Activated CD8-positive, alpha-beta memory T cell treated with anti-CD3 and anti-CD28 coated beads for 24 hours (primary cell): ENCODE measurements around the gene GALNT16.

Experiments used
- DNase-seq: peaks from one replicate; pipeline ENCODE4 v3.0.0-alpha.2; 2020

GALNT16 gene

GRCh38 chr14:69345402-69345801, 85.4 kb downstream of the GALNT16 start:
- DNase-seq: no peak

GRCh38 chr14:69346710-69347109, 86.8 kb downstream of the GALNT16 start:
- no peak for DNase-seq

DNA sequence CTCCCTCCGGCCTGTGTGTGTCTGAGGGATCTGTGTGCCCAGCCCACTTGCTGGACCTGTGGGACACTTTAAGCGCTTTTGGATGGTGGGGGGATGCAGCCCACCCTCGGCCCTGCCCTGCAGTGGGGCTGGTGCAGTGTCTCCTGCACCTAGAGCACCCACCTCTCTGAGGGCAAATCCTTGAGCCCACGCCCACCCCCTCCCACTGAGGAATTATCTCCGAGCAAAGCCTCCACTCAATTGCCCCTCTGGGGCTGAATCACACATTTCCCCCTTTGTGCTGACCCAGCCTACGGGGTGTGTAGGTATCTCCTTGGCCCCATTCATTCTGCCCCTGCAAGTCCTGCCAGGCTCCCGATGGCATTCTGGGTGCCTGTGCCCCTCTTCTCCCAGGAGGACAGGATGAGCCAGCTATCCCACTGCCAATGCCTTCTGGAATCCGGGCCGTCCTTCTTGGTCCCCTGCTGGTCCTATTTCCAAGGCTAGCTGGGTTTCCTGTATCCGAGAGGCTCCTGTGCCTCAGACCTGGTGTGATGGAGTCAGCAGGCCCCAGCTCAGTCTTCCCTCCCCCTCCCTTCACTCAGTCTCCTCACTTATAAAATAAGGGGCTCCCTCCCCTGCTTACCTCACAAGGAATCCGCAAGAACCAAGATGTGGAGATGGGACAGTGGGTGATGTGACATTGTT, 89.3 kb downstream of the GALNT16 start:
- no peak for DNase-seq

- DNase-seq: no peak
Measured at GRCh38 chr14:69350892-69351291, 90.9 kb downstream of the GALNT16 start.

GRCh38 chr14:69351385-69351784, 91.4 kb downstream of the GALNT16 start:
- DNase-seq: no peak

GRCh38 chr14:69351911-69352310, 92.0 kb downstream of the GALNT16 start:
- DNase-seq: no peak

- DNase-seq: no peak
Measured at GRCh38 chr14:69353168-69353567, 93.2 kb downstream of the GALNT16 start.

DNA sequence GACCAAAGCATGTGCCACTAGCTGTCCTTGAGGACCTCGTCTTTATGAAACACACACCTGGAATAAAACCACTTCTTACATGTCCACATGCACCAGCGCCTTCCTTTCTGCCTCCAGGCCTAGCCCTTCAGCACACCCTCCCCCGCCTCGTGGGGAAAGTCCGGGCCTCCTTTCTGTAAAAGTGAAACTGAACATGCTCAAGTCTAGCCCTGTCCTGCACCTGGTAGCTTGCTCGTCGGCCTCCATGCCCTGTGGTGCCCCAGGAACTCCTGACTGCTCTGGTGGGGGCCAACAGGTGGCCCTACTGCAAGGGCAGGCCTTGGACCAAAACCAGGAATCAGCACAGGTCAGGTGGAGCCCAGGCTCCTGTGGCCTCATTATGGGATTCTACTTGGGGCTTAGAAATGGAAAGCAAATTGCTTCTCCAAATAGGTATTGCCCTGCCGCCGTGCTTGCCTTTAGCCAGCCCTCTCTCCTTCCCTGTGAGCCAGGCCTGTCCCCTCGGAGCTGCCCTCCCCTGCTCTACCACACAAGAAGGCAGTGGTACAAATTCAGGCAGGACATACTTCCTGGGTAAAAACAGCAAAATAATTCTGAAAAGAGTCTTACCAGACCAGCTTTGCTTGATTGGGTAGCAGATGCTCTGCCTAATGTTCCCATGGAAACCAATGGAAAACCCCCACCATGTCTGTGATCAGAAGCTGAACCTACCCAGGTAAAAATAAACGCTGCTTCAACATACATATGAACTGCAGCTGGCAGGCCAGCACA, 94.6 kb downstream of the GALNT16 start:
- DNase-seq: peak; percentile 78

- DNase-seq: no peak
Measured at GRCh38 chr14:69355154-69355597, 95.2 kb downstream of the GALNT16 start.

- DNase-seq: no peak
Measured at GRCh38 chr14:69355607-69356281, 95.8 kb downstream of the GALNT16 start.

- no peak for DNase-seq
Measured at GRCh38 chr14:69356903-69357543, 97.1 kb downstream of the GALNT16 start.

GRCh38 chr14:69357544-69358200, 97.7 kb downstream of the GALNT16 start:
- DNase-seq: no peak

GRCh38 chr14:69358233-69358963, 98.4 kb downstream of the GALNT16 start:
- DNase-seq: no peak

DNA sequence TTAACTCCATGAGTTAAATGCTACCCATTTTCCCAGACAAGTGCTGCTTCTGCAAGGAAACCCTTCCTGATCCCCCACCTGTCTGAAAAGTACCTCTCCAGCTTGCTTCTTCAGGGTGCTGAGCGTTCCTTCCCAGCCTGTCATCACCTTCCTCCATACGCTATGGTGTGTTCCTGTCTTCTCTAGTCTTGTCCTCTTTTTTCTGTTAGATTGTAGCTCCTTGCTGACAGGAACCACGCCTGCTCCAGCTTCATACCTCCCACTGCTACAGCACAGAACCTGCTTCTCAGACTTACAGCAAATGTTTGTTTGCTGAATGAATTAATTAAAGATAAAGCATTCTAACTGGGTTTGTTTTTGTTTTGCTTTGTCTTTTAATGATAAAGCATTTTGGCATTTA, 99.0 kb downstream of the GALNT16 start:
- DNase-seq: no peak

DNA sequence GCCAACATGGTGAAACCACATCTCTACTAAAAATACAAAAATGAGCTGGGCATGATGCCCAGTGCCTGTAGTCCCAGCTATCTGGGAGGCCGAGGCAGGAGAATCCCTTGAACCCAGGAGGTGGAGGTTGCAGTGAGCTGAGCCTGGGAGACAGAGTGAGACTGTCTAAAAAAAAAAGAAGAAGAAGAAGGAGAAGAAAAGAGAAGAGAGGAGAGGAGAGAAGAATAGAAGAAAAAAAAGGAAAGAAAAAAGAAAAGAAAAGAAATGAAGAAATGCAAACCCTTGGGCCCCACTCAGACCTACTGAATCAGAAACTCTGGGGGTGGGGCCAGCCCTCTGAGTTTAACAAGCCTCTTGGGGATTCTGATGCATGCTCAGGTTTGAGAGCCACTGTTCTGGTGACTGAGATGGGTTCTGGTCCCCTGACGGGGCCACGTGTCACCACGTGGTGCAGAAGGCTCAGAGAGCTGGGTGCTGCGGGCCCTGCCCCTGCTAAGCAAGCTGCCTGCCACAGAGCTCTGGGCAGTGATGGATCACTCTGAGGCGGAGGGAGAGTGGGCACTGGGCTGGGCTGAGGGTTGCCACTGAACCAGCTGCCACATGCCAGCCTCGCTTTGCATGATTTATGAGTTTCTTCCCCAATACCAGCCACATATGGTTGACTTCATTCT, 100.6 kb downstream of the GALNT16 start:
- DNase-seq: no peak

- DNase-seq: no peak
Measured at GRCh38 chr14:69363055-69363454, 103.1 kb downstream of the GALNT16 start.

DNA sequence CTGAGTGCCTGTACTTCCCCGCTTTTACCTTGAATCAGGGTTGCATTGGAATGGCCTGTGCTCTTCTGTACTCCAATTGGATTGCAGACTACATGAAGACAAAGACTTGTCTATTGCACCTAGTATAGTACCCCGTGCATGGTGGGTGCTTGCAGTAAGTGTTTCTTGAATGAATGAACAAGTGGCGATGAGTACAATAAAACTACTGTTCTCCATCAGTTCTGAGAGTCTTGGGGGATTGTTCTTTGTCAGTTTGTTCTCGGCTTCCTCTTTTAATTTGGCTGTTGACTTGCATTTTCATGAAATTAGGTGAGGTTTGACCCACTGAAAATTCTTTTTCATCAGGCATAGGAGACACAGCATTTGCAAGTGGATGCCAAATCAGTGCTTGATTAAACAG, 104.0 kb downstream of the GALNT16 start:
- DNase-seq: peak; percentile 15

DNA sequence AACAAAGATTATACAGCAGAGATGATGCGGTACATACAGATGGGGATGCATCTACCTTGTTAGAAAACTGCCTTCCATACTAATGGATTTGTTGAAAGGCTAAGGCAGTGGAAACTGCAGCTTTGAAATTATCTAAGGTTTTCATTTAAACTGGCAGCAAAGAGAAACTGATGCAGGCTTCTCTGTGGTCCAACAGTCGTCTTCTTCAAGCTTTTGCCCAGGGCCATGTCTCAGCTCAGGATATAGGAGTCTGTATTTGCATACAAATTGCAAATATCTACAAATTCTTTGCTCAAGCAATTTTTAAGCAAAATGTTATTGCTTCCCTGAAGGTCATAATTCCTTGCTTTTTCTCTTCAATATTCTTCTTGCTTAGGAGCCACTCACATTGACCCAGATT, 104.4 kb downstream of the GALNT16 start:
- DNase-seq: no peak

GRCh38 chr14:69366069-69366468, 106.1 kb downstream of the GALNT16 start:
- no peak for DNase-seq

DNA sequence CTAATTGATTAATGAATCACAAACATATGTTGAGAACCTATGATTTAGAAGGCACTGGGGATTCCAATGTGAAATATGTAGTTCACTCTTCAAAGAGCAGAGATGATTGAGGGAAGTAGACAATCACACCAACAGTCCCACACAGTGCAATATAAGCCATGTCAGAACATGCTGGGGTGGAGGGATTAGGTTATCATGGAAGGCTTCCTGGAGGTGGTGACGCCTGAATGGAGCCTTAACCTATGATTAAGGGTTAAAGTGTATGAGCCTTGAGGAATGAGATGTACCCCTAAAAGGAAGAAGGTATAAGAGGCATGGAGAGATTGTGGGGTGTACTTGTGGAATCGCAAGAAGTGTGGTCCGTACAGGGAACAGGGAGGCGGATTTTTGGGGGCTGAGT, 106.8 kb downstream of the GALNT16 start:
- no peak for DNase-seq

GRCh38 chr14:69368381-69368780, 108.4 kb downstream of the GALNT16 start:
- peak; percentile 37 for DNase-seq

- DNase-seq: no peak
Measured at GRCh38 chr14:69370061-69370460, 110.1 kb downstream of the GALNT16 start.
